Esophagus squamous epithelium (tissue), 5 donors: ENCODE measurements around the gene EXOC8. TPM values are rescaled to one million over a fixed set of nuclear protein-coding genes. Genes with fewer than 3 reads are reported as not detected.

ENCODE experiments used
- DNase-seq: peaks from one replicate; lab custom pipeline; 2025; lab: John Stamatoyannopoulos, UW
- H3K27ac ChIP-seq, 4 donors: fragments of 200-600 bp; sonication (generic); one replicate each; pipeline ENCODE4 v1.5.1; 2016 to 2019; ENCODE audit warnings: mild to moderate bottlenecking in 1 of 4
- H3K27me3 ChIP-seq, 4 donors: fragments of 200-600 bp; sonication (generic); 1 replicate in 3 of 4; 2 replicates in 1 of 4; pipeline versions ENCODE4 v1.5.1 to v1.6.0; 2017 to 2021; ENCODE audit warnings: antibody characterized with exemption in 1 of 4
- H3K36me3 ChIP-seq, 3 donors: fragments of 200-600 bp; sonication (generic); one replicate each; pipeline ENCODE4 v1.5.1; 2016 to 2019
- H3K4me1 ChIP-seq, 3 donors: fragments of 200-600 bp; sonication (generic); one replicate each; pipeline ENCODE4 v1.5.1; 2017 to 2019
- H3K4me3 ChIP-seq, 4 donors: fragments of 200-600 bp; sonication (generic); 1 replicate in 3 of 4; 2 replicates in 1 of 4; pipeline ENCODE4 v1.5.1; 2016 to 2019; ENCODE audit warnings: mild to moderate bottlenecking in 2 of 4, moderate library complexity in 1 of 4
- H3K9me3 ChIP-seq, 3 donors: fragments of 200-600 bp; sonication (generic); one replicate each; pipeline ENCODE4 v1.5.1; 2016 to 2019
- POLR2A ChIP-seq, 4 donors: fragments of 450-650 bp; IDR thresholded peaks; one replicate each; pipeline ENCODE4 v1.6.1; 2017; ENCODE audit warnings: antibody characterized with exemption in 4 of 4, mild to moderate bottlenecking in 4 of 4, moderate library complexity in 3 of 4
- WGBS, 2 donors: methylation state at CpG; one replicate each; pipeline ENCODE4 v1.1.5; 2018; 5-methylcytosine and 5-hydroxymethylcytosine counted together
- intact Hi-C: fragments of 100-400 bp; cut with DNase I; formaldehyde crosslinking; loops from one replicate; pipeline ENCODE4 v1.15.0; 2022
- total RNA-seq, 4 donors: library from RNA; depleted of rRNA; stranded (reverse); fragments of >200 nt; gene quantifications; one replicate each; pipeline ENCODE4 v1.1.0, GENCODE V29; 2016
- TF ChIP-seq, protein P1 (sequence below), 6 experiments: fragments of 450-650 bp in 4 of 6; fragments of 200-600 bp in 2 of 6; sonication (generic) in 2 of 6; IDR thresholded peaks; one replicate each; pipeline ENCODE4 v1.5.1; 2016 to 2019; ENCODE audit warnings: antibody characterized with exemption in 6 of 6, mild to moderate bottlenecking in 4 of 6, moderate library complexity in 4 of 6
- donor health status: DM: yes; HTN: yes; CAD: no.

Gene EXOC8
- total RNA-seq, 4 donors from 2014 or later, result 10.6 to 12.8 (median 11.7) TPM

- WGBS, 2 donors, result 49 to 53% methylated on average over 6 of the region's 6 CpGs
- Histone ChIP-seq H3K4me3 (peak overlapping the region; percentile 71 to 91 (median 84)), H3K27me3 (no peaks in the 10 kb centered on the region), H3K36me3 (peaks cover 0 to 43% (median 0%) of the 10 kb centered on the region in 3 donors), H3K4me1 (peaks cover 22 to 45% (median 27%) of the 10 kb centered on the region in 3 donors), H3K9me3 (no peaks in the 10 kb centered on the region), H3K27ac (peak overlapping the region in 3 of 4 donors; percentile 46 to 98 (median 96))
- intact Hi-C loops, result no loop called here
- no peak for DNase-seq
- TF ChIP-seq, protein P1, sequence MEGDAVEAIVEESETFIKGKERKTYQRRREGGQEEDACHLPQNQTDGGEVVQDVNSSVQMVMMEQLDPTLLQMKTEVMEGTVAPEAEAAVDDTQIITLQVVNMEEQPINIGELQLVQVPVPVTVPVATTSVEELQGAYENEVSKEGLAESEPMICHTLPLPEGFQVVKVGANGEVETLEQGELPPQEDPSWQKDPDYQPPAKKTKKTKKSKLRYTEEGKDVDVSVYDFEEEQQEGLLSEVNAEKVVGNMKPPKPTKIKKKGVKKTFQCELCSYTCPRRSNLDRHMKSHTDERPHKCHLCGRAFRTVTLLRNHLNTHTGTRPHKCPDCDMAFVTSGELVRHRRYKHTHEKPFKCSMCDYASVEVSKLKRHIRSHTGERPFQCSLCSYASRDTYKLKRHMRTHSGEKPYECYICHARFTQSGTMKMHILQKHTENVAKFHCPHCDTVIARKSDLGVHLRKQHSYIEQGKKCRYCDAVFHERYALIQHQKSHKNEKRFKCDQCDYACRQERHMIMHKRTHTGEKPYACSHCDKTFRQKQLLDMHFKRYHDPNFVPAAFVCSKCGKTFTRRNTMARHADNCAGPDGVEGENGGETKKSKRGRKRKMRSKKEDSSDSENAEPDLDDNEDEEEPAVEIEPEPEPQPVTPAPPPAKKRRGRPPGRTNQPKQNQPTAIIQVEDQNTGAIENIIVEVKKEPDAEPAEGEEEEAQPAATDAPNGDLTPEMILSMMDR (IDR thresholded peaks at IDR 0.05), result no peak
- no peak for TF ChIP-seq POLR2A (IDR thresholded peaks at IDR 0.05)
Measured at GRCh38 chr1:231340328-231341013, 2.8 kb upstream of the EXOC8 start.

GRCh38 chr1:231338270-231339128 lies 847 bp upstream of the EXOC8 start, which contains the start of gene SPRTN:
SPRTN (plus strand) TSS chr1:231338293; CDS start chr1:231338384, 91 bp downstream.
- TF ChIP-seq, protein P1 (IDR thresholded peaks at IDR 0.05), result no peak
- TF ChIP-seq POLR2A (IDR thresholded peaks at IDR 0.05), result no peak
- Histone ChIP-seq H3K36me3 (peaks cover 0 to 29% (median 0%) of the 10 kb centered on the region in 3 donors), H3K4me1 (peaks cover 24 to 65% (median 46%) of the 10 kb centered on the region in 3 donors), H3K4me3 (peak within 1 kb of the TSS; percentile 71 to 91 (median 84)), H3K27ac (peak within 1 kb of the TSS; percentile 91 to 98 (median 95)), H3K9me3 (no peaks in the 10 kb centered on the region), H3K27me3 (no peaks in the 10 kb centered on the region)
- DNase-seq, result no peak
- intact Hi-C loops, result no loop called here
- WGBS, 2 donors, result 1 to 3% methylated on average over 13 to 14 of the region's 43 CpGs

- H3K27me3 ChIP-seq, result no peaks in the 10 kb centered on the region
- H3K4me1 ChIP-seq, result peaks cover 24 to 78% (median 53%) of the 10 kb centered on the region in 3 donors
- intact Hi-C loops, result no loop called here
- WGBS, 2 donors, result 0 to 2% methylated on average over 6 to 9 of the region's 32 CpGs
- H3K36me3 ChIP-seq, result peaks cover 0 to 15% (median 0%) of the 10 kb centered on the region in 3 donors
- TF ChIP-seq, protein P1 (IDR thresholded peaks at IDR 0.05), result no peak
- TF ChIP-seq POLR2A (IDR thresholded peaks at IDR 0.05), result no peak
- no peak for DNase-seq
- H3K27ac ChIP-seq, result peak overlapping the region; percentile 91 to 98 (median 95)
- H3K4me3 ChIP-seq, result peak overlapping the region; percentile 71 to 91 (median 84)
- no peaks in the 10 kb centered on the region for H3K9me3 ChIP-seq
Measured at GRCh38 chr1:231337043-231337471, 595 bp downstream of the EXOC8 start.

DNA sequence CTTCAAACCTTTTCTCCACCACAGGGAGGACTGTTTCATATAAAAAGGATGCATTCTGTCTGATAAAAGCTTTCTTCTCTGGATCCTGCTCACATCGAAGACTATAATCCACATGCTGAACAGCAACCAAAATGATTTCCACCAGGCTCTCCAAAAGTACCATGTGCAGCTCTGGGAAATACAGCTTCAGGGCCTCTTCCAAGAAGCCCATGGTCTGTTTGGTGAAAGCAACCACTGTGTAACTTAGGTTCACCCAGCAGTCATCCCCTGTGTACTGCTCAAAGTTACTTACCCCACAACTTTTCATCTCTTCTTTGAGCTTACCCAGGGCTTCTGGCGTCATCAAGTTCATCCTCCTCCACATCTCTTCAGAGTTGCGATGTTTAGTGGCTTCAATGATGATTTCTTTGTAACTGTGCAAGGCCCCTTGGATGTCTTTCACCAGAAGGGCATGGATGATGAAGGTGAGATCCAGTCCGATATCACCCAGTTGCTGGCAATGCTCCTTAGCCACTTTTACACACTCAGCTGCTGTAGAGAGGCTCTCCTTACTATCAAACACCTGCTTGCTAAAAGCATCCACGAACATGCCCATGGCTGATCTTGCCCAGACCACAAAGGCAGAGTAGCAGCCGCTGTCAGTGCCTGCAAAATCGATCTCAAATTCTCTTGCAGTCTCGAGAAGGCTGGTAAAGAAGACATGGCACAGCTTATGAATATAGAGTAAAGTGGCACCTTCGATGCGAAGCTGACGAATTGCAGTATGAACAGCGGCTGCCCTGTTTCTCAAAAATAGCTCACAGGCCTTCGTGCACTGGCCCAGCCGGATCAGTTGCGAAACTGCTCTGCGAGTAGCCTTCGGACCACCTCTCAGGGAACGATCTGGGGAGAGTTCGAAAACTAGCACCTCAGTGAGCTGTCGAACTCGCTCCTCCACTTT lies 1.7 kb downstream of the EXOC8 start:
- Histone ChIP-seq H3K4me3 (peak overlapping the region; percentile 71 to 91 (median 84)), H3K27me3 (no peaks in the 10 kb centered on the region), H3K36me3 (peaks cover 0 to 11% (median 0%) of the 10 kb centered on the region in 3 donors), H3K27ac (peak overlapping the region in 1 of 4 donors; percentile 91), H3K9me3 (no peaks in the 10 kb centered on the region), H3K4me1 (peaks cover 24 to 76% (median 53%) of the 10 kb centered on the region in 3 donors)
- no peak for TF ChIP-seq POLR2A (IDR thresholded peaks at IDR 0.05)
- TF ChIP-seq, protein P1 (IDR thresholded peaks at IDR 0.05), result no peak
- 65 to 74% methylated on average over 13 to 17 of the region's 21 CpGs for WGBS, 2 donors
- intact Hi-C loops, result no loop called here
- no peak for DNase-seq
